ENCODE results near the gene RBMS1. TPM values are rescaled to one million over a fixed set of nuclear protein-coding genes. Genes with fewer than 3 reads are reported as not detected.

RBMS1 gene
- total and polyA plus RNA-seq, 7 donors: 8.4 to 43.2 (median 24.1) TPM

GRCh38 chr2:160417745-160418397, 75.7 kb downstream of the RBMS1 start:
- no peak for TF ChIP-seq CTCF (IDR thresholded peaks at IDR 0.05)
- 80 to 90% (median 82%) methylated on average over 6 of the region's 6 CpGs for WGBS, 3 donors
- peaks cover 29% of the 10 kb centered on the region for H3K4me1 ChIP-seq
- no peak overlapping the region for H3K27ac ChIP-seq
- no peak overlapping the region for H3K4me3 ChIP-seq
- no peak for ATAC-seq
- no peaks in the 10 kb centered on the region for H3K27me3 ChIP-seq (ENCODE audit: insufficient read depth in 3 of 3, low read length in 2 of 3)
- intact Hi-C loops (cut with DNase I): no loop called here
- H3K36me3 ChIP-seq (ENCODE audit: insufficient read depth in 1 of 2, low read depth in 1 of 2): no peaks in the 10 kb centered on the region
- DNase-seq: no peak
- H3K9me3 ChIP-seq: no peaks in the 10 kb centered on the region

- peaks cover 41% of the 10 kb centered on the region for H3K4me1 ChIP-seq
- 69 to 75% (median 73%) methylated on average over 2 of the region's 2 CpGs for WGBS, 3 donors
- no peak for TF ChIP-seq CTCF (IDR thresholded peaks at IDR 0.05)
- no peaks in the 10 kb centered on the region for H3K36me3 ChIP-seq (ENCODE audit: insufficient read depth in 1 of 2, low read depth in 1 of 2)
- ATAC-seq (no peak), DNase-seq (no peak)
- H3K27ac ChIP-seq: no peak overlapping the region
- H3K27me3 ChIP-seq (ENCODE audit: insufficient read depth in 3 of 3, low read length in 2 of 3): no peaks in the 10 kb centered on the region
- no peaks in the 10 kb centered on the region for H3K9me3 ChIP-seq
- no peak overlapping the region for H3K4me3 ChIP-seq
- intact Hi-C loops (cut with DNase I): no loop called here
Measured at GRCh38 chr2:160415991-160416390, 77.6 kb downstream of the RBMS1 start.

GRCh38 chr2:160411955-160412354, 81.7 kb downstream of the RBMS1 start:
- no peak for TF ChIP-seq CTCF (IDR thresholded peaks at IDR 0.05)
- Histone ChIP-seq H3K27me3 (ENCODE audit: insufficient read depth in 3 of 3, low read length in 2 of 3) (no peaks in the 10 kb centered on the region), H3K9me3 (no peaks in the 10 kb centered on the region), H3K4me1 (peaks cover 27% of the 10 kb centered on the region), H3K4me3 (no peak overlapping the region), H3K36me3 (ENCODE audit: insufficient read depth in 1 of 2, low read depth in 1 of 2) (no peaks in the 10 kb centered on the region), H3K27ac (peak overlapping the region; percentile 76)
- WGBS, 3 donors: 67 to 79% (median 77%) methylated on average over 2 of the region's 2 CpGs
- intact Hi-C loops (cut with DNase I): no loop called here
- DNase-seq (no peak), ATAC-seq (no peak)

- no peak for DNase-seq
- ATAC-seq: peak; percentile 50 to 66 (median 56)
- H3K9me3 ChIP-seq: no peaks in the 10 kb centered on the region
- WGBS, 3 donors: 5 to 25% (median 12%) methylated on average over 1 of the region's 1 CpG
- H3K4me1 ChIP-seq: peaks cover 33% of the 10 kb centered on the region
- H3K36me3 ChIP-seq (ENCODE audit: insufficient read depth in 1 of 2, low read depth in 1 of 2): no peaks in the 10 kb centered on the region
- intact Hi-C loops (cut with DNase I): no loop called here
- peak overlapping the region; percentile 76 for H3K27ac ChIP-seq
- no peak overlapping the region for H3K4me3 ChIP-seq
- H3K27me3 ChIP-seq (ENCODE audit: insufficient read depth in 3 of 3, low read length in 2 of 3): no peaks in the 10 kb centered on the region
- TF ChIP-seq CTCF (IDR thresholded peaks at IDR 0.05): no peak
Measured at GRCh38 chr2:160411167-160411566, 82.4 kb downstream of the RBMS1 start.

GRCh38 chr2:160409480-160409879, 84.1 kb downstream of the RBMS1 start:
- H3K9me3 ChIP-seq: no peaks in the 10 kb centered on the region
- intact Hi-C loops (cut with DNase I): loop anchor here (5.0 to 10.0 kb wide), 3 partner anchors 37 to 92 kb away; no protein-coding TSS in a partner anchor
- peak overlapping the region; percentile 88 for H3K27ac ChIP-seq
- peaks cover 46% of the 10 kb centered on the region for H3K4me1 ChIP-seq
- no peak overlapping the region for H3K4me3 ChIP-seq
- H3K27me3 ChIP-seq (ENCODE audit: insufficient read depth in 3 of 3, low read length in 2 of 3): no peaks in the 10 kb centered on the region
- 77 to 93% (median 91%) methylated on average over 1 of the region's 1 CpG for WGBS, 3 donors
- TF ChIP-seq CTCF (IDR thresholded peaks at IDR 0.05): no peak
- H3K36me3 ChIP-seq (ENCODE audit: insufficient read depth in 1 of 2, low read depth in 1 of 2): no peaks in the 10 kb centered on the region
- DNase-seq (no peak), ATAC-seq (no peak)
